IMR-90 (cell line): ENCODE results near the gene MPZL1. TPM values are rescaled to one million over a fixed set of nuclear protein-coding genes. Genes with fewer than 3 reads are reported as not detected.

Source experiments
- ATAC-seq: fragments of 200-7000 bp; cut with Tn5 transposase; 2 replicates; pipeline ENCODE4 v1.9.1; 2020; ENCODE audit warnings: low read depth, mild to moderate bottlenecking, moderate library complexity
- BruUV-seq: library from RNA; stranded (reverse); fragments of 400-500 nt; replicated peaks from 2 replicates; lab custom pipeline; 2021; lab: Mats Ljungman, UMichigan
- CTCF ChIA-PET: fragments of 300-600 bp; formaldehyde crosslinking; extraction: SDS; loops from one replicate; lab custom pipeline; 2021; ENCODE audit warnings: antibody characterized with exemption; lab: Yijun Ruan, JAX
- POLR2A ChIA-PET: fragments of 300-600 bp; sonication (Branson Sonifier 250); formaldehyde crosslinking; loops from one replicate; lab custom pipeline; 2022; ENCODE audit warnings: antibody characterized with exemption; ENCODE audit not compliant: unreplicated experiment; lab: Charles Lee
- DNase-seq: peaks from one replicate; pipeline ENCODE4 v3.0.0; 2013
- H2AFZ ChIP-seq: replicated peaks from 2 replicates; pipeline ENCODE3; 2013; ENCODE audit warnings: low read length, mild to moderate bottlenecking; ENCODE audit not compliant: poor library complexity
- H2AK5ac ChIP-seq: 2 replicates; pipeline ENCODE4 v1.6.1; 2013; ENCODE audit warnings: low read depth, low read length, inconsistent platforms
- H2AK9ac ChIP-seq: replicated peaks from 2 replicates; pipeline ENCODE3; 2013; ENCODE audit warnings: mild to moderate bottlenecking, low read depth, low read length, moderate library complexity; ENCODE audit not compliant: poor library complexity
- H2BK120ac ChIP-seq: 2 replicates; pipeline ENCODE4 v1.6.1; 2013; ENCODE audit warnings: low read depth, low read length, inconsistent platforms
- H2BK15ac ChIP-seq: 3 replicates; pipeline ENCODE4 v1.6.1; 2013; ENCODE audit warnings: low read depth, low read length, inconsistent platforms
- H2BK20ac ChIP-seq: 2 replicates; pipeline ENCODE4 v1.6.1; 2013; ENCODE audit warnings: low read depth, mild to moderate bottlenecking, inconsistent platforms, low read length, moderate library complexity
- H2BK5ac ChIP-seq: 2 replicates; pipeline ENCODE4 v1.6.1; 2013; ENCODE audit warnings: mild to moderate bottlenecking, low read depth, low read length, inconsistent platforms; ENCODE audit not compliant: poor library complexity, severe bottlenecking
- H3K14ac ChIP-seq: replicated peaks from 2 replicates; pipeline ENCODE4 v1.6.1; 2013; ENCODE audit warnings: low read depth, low read length, inconsistent platforms
- H3K18ac ChIP-seq: 2 replicates; pipeline ENCODE4 v1.6.1; 2013; ENCODE audit warnings: low read depth, low read length, control low read depth
- H3K23ac ChIP-seq: 2 replicates; pipeline ENCODE4 v1.6.1; 2013; ENCODE audit warnings: low read depth, low read length, inconsistent platforms
- H3K27ac ChIP-seq: 2 replicates; pipeline ENCODE4 v1.5.1; 2013; ENCODE audit warnings: mild to moderate bottlenecking, control low read depth, low read length; ENCODE audit not compliant: insufficient read depth
- H3K27me3 ChIP-seq: 2 replicates; pipeline ENCODE4 v1.6.1; 2013; ENCODE audit warnings: low read length; ENCODE audit not compliant: control insufficient read depth, insufficient read depth
- H3K36me3 ChIP-seq: 2 replicates; pipeline ENCODE4 v1.6.1; 2013; ENCODE audit warnings: low read length, mixed read lengths; ENCODE audit not compliant: control insufficient read depth, insufficient read depth
- H3K4ac ChIP-seq: 2 replicates; pipeline ENCODE4 v1.6.1; 2013; ENCODE audit warnings: low read depth, low read length, inconsistent platforms
- H3K4me1 ChIP-seq: 2 replicates; pipeline ENCODE4 v1.6.1; 2013; ENCODE audit warnings: low read length, mixed read lengths; ENCODE audit not compliant: control insufficient read depth, insufficient read depth
- H3K4me2 ChIP-seq: 2 replicates; pipeline ENCODE4 v1.6.1; 2013; ENCODE audit warnings: low read depth, mild to moderate bottlenecking, control low read depth, low read length, moderate library complexity
- H3K4me3 ChIP-seq: 2 replicates; pipeline ENCODE4 v1.5.1; 2013; ENCODE audit warnings: low read depth, mild to moderate bottlenecking, control low read depth, low read length, moderate library complexity; ENCODE audit not compliant: insufficient read depth
- H3K56ac ChIP-seq: 2 replicates; pipeline ENCODE4 v1.6.1; 2013; ENCODE audit warnings: low read length, inconsistent platforms; ENCODE audit not compliant: insufficient read depth; ENCODE audit errors: extremely low read depth
- H3K79me1 ChIP-seq, 2 experiments: 2 replicates each; pipeline ENCODE4 v1.6.1; 2013; ENCODE audit warnings: low read length in 2 of 2, inconsistent platforms in 1 of 2, low read depth in 1 of 2
- H3K9ac ChIP-seq: 2 replicates; pipeline ENCODE4 v1.6.1; 2013; ENCODE audit warnings: low read depth, low read length, control low read depth
- H3K9me1 ChIP-seq: 2 replicates; pipeline ENCODE4 v1.6.1; 2013; ENCODE audit warnings: low read length, inconsistent platforms; ENCODE audit not compliant: insufficient read depth
- H3K9me3 ChIP-seq: 2 replicates; pipeline ENCODE4 v1.6.1; 2013; ENCODE audit warnings: low read length; ENCODE audit not compliant: control insufficient read depth, insufficient read depth
- H4K20me1 ChIP-seq: 2 replicates; pipeline ENCODE4 v1.6.1; 2013; ENCODE audit warnings: low read length, inconsistent platforms; ENCODE audit not compliant: insufficient read depth
- H4K5ac ChIP-seq: 2 replicates; pipeline ENCODE4 v1.6.1; 2013; ENCODE audit warnings: mild to moderate bottlenecking, low read depth, low read length, control low read depth
- H4K8ac ChIP-seq, 2 experiments: 2 replicates each; pipeline ENCODE4 v1.6.1; 2013; ENCODE audit warnings: low read depth in 2 of 2, low read length in 2 of 2, control low read depth in 1 of 2, inconsistent platforms in 1 of 2
- H4K91ac ChIP-seq: 2 replicates; pipeline ENCODE4 v1.6.1; 2013; ENCODE audit warnings: low read depth, low read length, inconsistent platforms; ENCODE audit not compliant: insufficient read depth
- BHLHE40 ChIP-seq: fragments of 150-350 bp; IDR thresholded peaks from 2 replicates; pipeline ENCODE4 v1.6.1; 2016; ENCODE audit warnings: mild to moderate bottlenecking, low read depth, low read length
- CEBPB ChIP-seq: IDR thresholded peaks from 2 replicates; pipeline ENCODE4 v1.6.1; 2012; ENCODE audit warnings: low read depth, low read length, improper control_type of control experiment
- CHD1 ChIP-seq: IDR thresholded peaks from 2 replicates; pipeline ENCODE4 v1.6.1; 2012; ENCODE audit warnings: low read depth, low read length, improper control_type of control experiment
- FOS ChIP-seq: fragments of 150-350 bp; IDR thresholded peaks from 2 replicates; pipeline ENCODE4 v1.6.1; 2016; ENCODE audit warnings: low read depth, low read length
- MAFK ChIP-seq: IDR thresholded peaks from 2 replicates; pipeline ENCODE4 v1.6.1; 2012; ENCODE audit warnings: low read depth, low read length, improper control_type of control experiment
- MAZ ChIP-seq: IDR thresholded peaks from 2 replicates; pipeline ENCODE4 v1.6.1; 2012; ENCODE audit warnings: low read depth, mild to moderate bottlenecking, low read length, improper control_type of control experiment, moderate library complexity, borderline replicate concordance
- MXI1 ChIP-seq: IDR thresholded peaks from 2 replicates; pipeline ENCODE4 v1.6.1; 2012; ENCODE audit warnings: low read depth, mild to moderate bottlenecking, low read length, moderate library complexity, borderline replicate concordance
- NFE2L2 ChIP-seq: fragments of 150-350 bp; IDR thresholded peaks from 2 replicates; pipeline ENCODE4 v1.6.1; 2016; ENCODE audit warnings: low read depth, mild to moderate bottlenecking, low read length
- POLR2A ChIP-seq: IDR thresholded peaks from 2 replicates; pipeline ENCODE4 v1.6.1; 2012; ENCODE audit warnings: mild to moderate bottlenecking, low read depth, low read length
- RAD21 ChIP-seq: IDR thresholded peaks from 2 replicates; pipeline ENCODE4 v1.6.1; 2012; ENCODE audit warnings: low read length, improper control_type of control experiment
- RCOR1 ChIP-seq: IDR thresholded peaks from 2 replicates; pipeline ENCODE4 v1.6.1; 2012; ENCODE audit warnings: mild to moderate bottlenecking, low read length, improper control_type of control experiment; ENCODE audit not compliant: insufficient replicate concordance
- RFX5 ChIP-seq: IDR thresholded peaks from 2 replicates; pipeline ENCODE4 v1.8.0; 2012; ENCODE audit warnings: low read depth, mild to moderate bottlenecking, low read length, moderate library complexity
- SMC3 ChIP-seq: fragments of 150-350 bp; IDR thresholded peaks from 2 replicates; pipeline ENCODE4 v1.6.1; 2016; ENCODE audit warnings: low read depth, mild to moderate bottlenecking, antibody characterized with exemption, low read length, moderate library complexity
- WGBS, 2 experiments: methylation state at CpG; one replicate each; pipeline versions ENCODE4 v1.1.5 to v1.1.7; 2013; ENCODE audit warnings: missing lambda C conversion rate in 2 of 2; ENCODE audit not compliant: insufficient read length in 1 of 2; ENCODE audit errors: extremely low coverage in 2 of 2; 5-methylcytosine and 5-hydroxymethylcytosine counted together
- dilution Hi-C: fragments of 300-500 bp; cut with HindIII; formaldehyde crosslinking; loops from one replicate; pipeline ENCODE4 v1.14.3; 2018; ENCODE audit warnings: low sequenced_read_pairs; ENCODE audit not compliant: unreplicated experiment
- in situ Hi-C: fragments of 300-500 bp; cut with MboI; formaldehyde crosslinking; loops from 3 replicates; pipeline ENCODE4 v1.14.3; 2019; ENCODE audit warnings: low sequenced_read_pairs, inconsistent platforms, mixed read lengths
- intact Hi-C: fragments of 100-400 bp; cut with micrococcal nuclease; formaldehyde crosslinking; loops from 2 replicates; pipeline ENCODE4 v1.10.0; 2022
- polyA plus RNA-seq, 3 experiments: library from polyadenylated mRNA; depleted of rRNA; stranded (reverse); fragments of >200 nt; gene quantifications; 2 replicates each; pipeline ENCODE4 v1.2.3, GENCODE V29; 2012; ENCODE audit warnings: low replicate concordance in 1 of 3
- total RNA-seq: library from RNA; depleted of rRNA; stranded (reverse); fragments of >200 nt; gene quantifications from 2 replicates; pipeline ENCODE4 v1.2.3, GENCODE V29; 2012
- TF ChIP-seq, protein P1 (sequence below): conservative IDR thresholded peaks from 2 replicates; pipeline ENCODE4 v1.5.1; 2012; ENCODE audit warnings: mild to moderate bottlenecking, low read depth, low read length, improper control_type of control experiment
- TF ChIP-seq, protein P2 (sequence below): fragments of 150-350 bp; IDR thresholded peaks from 2 replicates; pipeline ENCODE4 v1.6.1; 2016; ENCODE audit warnings: low read depth, mild to moderate bottlenecking, low read length, moderate library complexity, borderline replicate concordance
- TF ChIP-seq, protein P3 (sequence below): fragments of 150-350 bp; IDR thresholded peaks from 2 replicates; pipeline ENCODE4 v1.6.1; 2017; ENCODE audit warnings: mild to moderate bottlenecking, antibody characterized with exemption, low read length, low read depth

The MPZL1 gene
- total and polyA plus RNA-seq, 2 of the 4 experiments (the other 2 are of a cell fraction) = 55.3 to 87.3 TPM

DNA sequence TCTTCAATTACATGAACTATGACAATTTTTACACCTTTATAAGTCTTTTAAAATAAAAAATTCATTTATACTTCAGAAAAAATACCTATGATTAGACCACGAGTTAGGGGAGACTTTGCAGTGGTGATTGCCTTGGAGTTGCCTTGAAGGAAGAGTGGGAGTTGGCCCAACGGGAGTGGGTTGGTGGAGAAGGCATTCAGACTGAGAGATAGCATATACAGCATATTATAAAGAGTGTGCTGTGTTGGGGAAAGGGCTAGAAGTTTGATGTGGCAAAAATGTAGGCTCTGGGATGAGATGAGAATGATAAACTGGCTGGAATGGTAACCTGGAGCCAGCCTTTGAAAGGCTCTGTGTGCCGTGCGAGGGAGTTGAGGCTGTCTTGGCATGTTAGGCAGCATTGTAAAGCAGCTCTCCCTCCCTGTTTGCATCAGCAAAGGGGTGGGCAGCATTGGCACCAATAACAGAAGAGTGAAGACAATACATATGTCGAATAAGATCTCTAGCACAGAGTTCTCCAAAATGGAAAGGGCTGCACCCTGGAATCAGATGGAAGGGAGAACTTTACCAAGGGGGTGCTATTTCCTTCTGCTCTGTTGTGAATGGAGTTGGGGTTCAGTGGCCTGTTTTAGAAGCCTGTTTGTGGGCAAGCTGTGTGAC, 24.4 kb downstream of the MPZL1 start:
- Histone ChIP-seq H3K4ac (no peak overlapping the region), H2BK15ac (no peak overlapping the region), H3K27ac (no peak overlapping the region), H3K18ac (no peak overlapping the region), H2BK20ac (no peak overlapping the region), H2AFZ (no peak overlapping the region), H3K9me3 (no peaks in the 10 kb centered on the region), H3K9me1 (peaks cover 25% of the 10 kb centered on the region), H3K27me3 (no peaks in the 10 kb centered on the region), H2AK5ac (0 out of 2 replicates have a peak overlapping the region, but pooled peaks have one; percentile 5), H3K23ac (no peak overlapping the region), H3K4me3 (no peak overlapping the region), H4K20me1 (peaks cover 66% of the 10 kb centered on the region), H4K5ac (no peak overlapping the region), H3K56ac (no peak overlapping the region), H3K79me1 (peaks cover 21 to 66% of the 10 kb centered on the region in 2 experiments), H2BK120ac (no peak overlapping the region), H3K4me2 (no peak overlapping the region), H3K9ac (no peak overlapping the region), H4K8ac (no peak overlapping the region), H4K91ac (no peak overlapping the region), H2BK5ac (no peak overlapping the region), H3K14ac (peak overlapping the region; percentile 75; the same call in 1 of the 2 replicates), H2AK9ac (no peak overlapping the region), H3K4me1 (peaks cover 14% of the 10 kb centered on the region), H3K36me3 (no peaks in the 10 kb centered on the region)
- CTCF ChIA-PET = no interaction called here
- WGBS, 2 experiments = 100% methylated on average over 2 of the region's 5 CpGs; no CpG with 5 or more reads in 1 of the 2 experiments
- DNase-seq (no peak), ATAC-seq (no peak)
- intact Hi-C loops = no loop called here
- dilution Hi-C loops = no loop called here
- in situ Hi-C loops = no loop called here
- TF ChIP-seq RFX5 (no peak), MXI1 (no peak), CEBPB (no peak), SMC3 (no peak), RAD21 (no peak), RCOR1 (no peak), CHD1 (no peak), POLR2A (no peak), MAFK (no peak), BHLHE40 (no peak), NFE2L2 (no peak), FOS (no peak), MAZ (no peak)
- TF ChIP-seq, protein P1, sequence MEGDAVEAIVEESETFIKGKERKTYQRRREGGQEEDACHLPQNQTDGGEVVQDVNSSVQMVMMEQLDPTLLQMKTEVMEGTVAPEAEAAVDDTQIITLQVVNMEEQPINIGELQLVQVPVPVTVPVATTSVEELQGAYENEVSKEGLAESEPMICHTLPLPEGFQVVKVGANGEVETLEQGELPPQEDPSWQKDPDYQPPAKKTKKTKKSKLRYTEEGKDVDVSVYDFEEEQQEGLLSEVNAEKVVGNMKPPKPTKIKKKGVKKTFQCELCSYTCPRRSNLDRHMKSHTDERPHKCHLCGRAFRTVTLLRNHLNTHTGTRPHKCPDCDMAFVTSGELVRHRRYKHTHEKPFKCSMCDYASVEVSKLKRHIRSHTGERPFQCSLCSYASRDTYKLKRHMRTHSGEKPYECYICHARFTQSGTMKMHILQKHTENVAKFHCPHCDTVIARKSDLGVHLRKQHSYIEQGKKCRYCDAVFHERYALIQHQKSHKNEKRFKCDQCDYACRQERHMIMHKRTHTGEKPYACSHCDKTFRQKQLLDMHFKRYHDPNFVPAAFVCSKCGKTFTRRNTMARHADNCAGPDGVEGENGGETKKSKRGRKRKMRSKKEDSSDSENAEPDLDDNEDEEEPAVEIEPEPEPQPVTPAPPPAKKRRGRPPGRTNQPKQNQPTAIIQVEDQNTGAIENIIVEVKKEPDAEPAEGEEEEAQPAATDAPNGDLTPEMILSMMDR = no peak
- TF ChIP-seq, protein P2, sequence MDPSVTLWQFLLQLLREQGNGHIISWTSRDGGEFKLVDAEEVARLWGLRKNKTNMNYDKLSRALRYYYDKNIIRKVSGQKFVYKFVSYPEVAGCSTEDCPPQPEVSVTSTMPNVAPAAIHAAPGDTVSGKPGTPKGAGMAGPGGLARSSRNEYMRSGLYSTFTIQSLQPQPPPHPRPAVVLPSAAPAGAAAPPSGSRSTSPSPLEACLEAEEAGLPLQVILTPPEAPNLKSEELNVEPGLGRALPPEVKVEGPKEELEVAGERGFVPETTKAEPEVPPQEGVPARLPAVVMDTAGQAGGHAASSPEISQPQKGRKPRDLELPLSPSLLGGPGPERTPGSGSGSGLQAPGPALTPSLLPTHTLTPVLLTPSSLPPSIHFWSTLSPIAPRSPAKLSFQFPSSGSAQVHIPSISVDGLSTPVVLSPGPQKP = no peak
- TF ChIP-seq, protein P3, sequence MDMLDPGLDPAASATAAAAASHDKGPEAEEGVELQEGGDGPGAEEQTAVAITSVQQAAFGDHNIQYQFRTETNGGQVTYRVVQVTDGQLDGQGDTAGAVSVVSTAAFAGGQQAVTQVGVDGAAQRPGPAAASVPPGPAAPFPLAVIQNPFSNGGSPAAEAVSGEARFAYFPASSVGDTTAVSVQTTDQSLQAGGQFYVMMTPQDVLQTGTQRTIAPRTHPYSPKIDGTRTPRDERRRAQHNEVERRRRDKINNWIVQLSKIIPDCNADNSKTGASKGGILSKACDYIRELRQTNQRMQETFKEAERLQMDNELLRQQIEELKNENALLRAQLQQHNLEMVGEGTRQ = no peak
- no TSS peak for BruUV-seq
- POLR2A ChIA-PET = no interaction called here
